ENCODE data around the gene MTHFR. TPM values are rescaled to one million over a fixed set of nuclear protein-coding genes. Genes with fewer than 3 reads are reported as not detected.

MTHFR gene
- total RNA-seq, 3 donors from 2014 or later, result 36.6 to 43.2 (median 42.5) TPM

- no peak overlapping the region for H3K4me3 ChIP-seq
- H3K36me3 ChIP-seq (ENCODE audit: low read depth), result peaks cover 11% of the 10 kb centered on the region
- no peak for TF ChIP-seq CTCF (IDR thresholded peaks at IDR 0.05)
- H3K4me1 ChIP-seq (ENCODE audit: low read depth), result no peaks in the 10 kb centered on the region
- intact Hi-C loops (cut with DNase I, micrococcal nuclease), result loop anchor here in 1 of 2 donors (10.0 kb wide), 1 partner anchor 58 kb away; no protein-coding TSS in a partner anchor
- ATAC-seq (no peak), DNase-seq (no peak)
- H3K9me3 ChIP-seq, result no peaks in the 10 kb centered on the region
Measured at GRCh38 chr1:11836955-11837766, 31.4 kb upstream of the MTHFR start.

DNA sequence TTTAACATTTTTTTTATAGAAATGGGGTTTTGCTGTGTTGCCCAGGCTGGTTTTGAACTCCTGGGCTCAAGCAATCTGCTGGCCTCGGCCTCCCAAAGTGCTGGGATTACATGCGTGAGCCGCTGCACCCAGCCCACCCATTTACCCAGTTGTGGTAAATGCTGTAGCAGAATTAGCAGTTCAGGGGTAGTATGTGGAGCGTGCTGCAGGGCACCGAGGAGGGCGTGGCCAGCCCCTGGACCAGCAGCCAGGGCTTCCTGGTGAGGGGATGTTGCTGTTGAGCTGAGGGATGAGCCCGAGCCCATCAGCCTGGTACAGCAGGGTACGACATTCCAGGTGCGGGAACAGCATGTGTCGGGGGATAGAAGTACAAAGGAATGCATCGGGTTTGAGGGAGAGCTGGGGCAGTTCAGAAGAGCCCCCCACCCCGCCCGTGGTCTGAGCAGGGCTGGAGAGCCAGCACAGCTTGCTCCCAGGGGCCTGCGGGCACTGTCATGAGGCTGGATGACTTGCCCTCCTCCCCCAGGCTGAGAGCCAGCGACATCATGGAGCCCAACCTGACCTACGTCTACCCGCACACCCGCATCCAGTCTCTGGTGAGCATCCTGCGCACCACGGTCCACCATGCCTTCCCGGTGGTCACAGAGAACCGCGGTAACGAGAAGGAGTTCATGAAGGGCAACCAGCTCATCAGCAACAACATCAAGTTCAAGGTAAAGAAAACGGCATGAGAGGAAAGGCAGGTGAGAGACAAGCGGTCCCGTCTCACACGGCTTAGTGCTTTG is 29.9 kb upstream of the MTHFR start:
- DNase-seq (no peak), ATAC-seq (no peak)
- no peaks in the 10 kb centered on the region for H3K4me1 ChIP-seq (ENCODE audit: low read depth)
- H3K4me3 ChIP-seq, result no peak overlapping the region
- no peak for TF ChIP-seq CTCF (IDR thresholded peaks at IDR 0.05)
- intact Hi-C loops (cut with DNase I, micrococcal nuclease), result loop anchor here in 1 of 2 donors (10.0 kb wide), 1 partner anchor 59 kb away; no protein-coding TSS in a partner anchor
- peaks cover 11% of the 10 kb centered on the region for H3K36me3 ChIP-seq (ENCODE audit: low read depth)
- no peaks in the 10 kb centered on the region for H3K9me3 ChIP-seq

DNA sequence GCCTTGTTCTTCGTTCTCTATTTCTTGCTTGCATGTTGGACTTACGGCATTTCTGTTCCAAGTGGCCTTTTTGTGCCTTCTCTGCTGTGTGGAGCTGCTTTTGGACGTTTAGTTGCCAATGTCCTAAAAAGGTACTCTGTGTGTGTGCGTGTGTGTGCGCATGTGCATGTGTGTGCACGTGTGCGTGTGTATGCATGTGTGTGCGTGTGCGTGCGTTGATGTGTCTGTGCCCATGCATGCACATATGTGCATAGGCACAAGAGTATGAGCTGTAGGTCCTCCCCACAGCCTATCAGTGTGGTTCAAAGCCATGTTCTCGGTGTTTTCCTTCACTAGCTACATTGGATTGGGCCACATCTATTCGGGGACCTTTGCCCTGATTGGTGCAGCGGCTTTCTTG is 28.1 kb upstream of the MTHFR start:
- no peak for TF ChIP-seq CTCF (IDR thresholded peaks at IDR 0.05)
- H3K36me3 ChIP-seq (ENCODE audit: low read depth), result peaks cover 16% of the 10 kb centered on the region
- intact Hi-C loops (cut with DNase I, micrococcal nuclease), result loop anchor here in 1 of 2 donors (10.0 kb wide), 1 partner anchor 61 kb away; no protein-coding TSS in a partner anchor
- no peaks in the 10 kb centered on the region for H3K4me1 ChIP-seq (ENCODE audit: low read depth)
- H3K9me3 ChIP-seq, result no peaks in the 10 kb centered on the region
- DNase-seq (no peak), ATAC-seq (no peak)
- H3K4me3 ChIP-seq, result no peak overlapping the region

DNA sequence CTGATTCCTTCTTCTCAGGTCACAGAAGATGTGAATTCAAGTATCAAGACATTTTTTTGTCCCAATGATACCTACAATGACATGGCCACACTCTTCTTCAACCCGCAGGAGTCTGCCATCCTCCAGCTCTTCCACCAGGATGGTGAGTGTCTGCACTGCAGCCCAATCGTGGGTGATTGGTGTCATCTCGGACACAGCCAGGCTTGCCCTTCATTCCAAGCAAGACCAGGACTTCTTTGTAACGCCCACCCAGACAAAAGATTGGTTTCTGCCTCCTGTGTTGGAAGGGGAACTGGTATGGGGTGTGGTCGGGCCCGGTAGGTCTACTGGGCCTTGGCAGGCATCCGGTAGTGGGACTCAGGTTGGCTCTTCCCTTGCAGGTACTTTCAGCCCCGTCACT is 27.7 kb upstream of the MTHFR start:
- DNase-seq (no peak), ATAC-seq (no peak)
- H3K4me3 ChIP-seq, result no peak overlapping the region
- intact Hi-C loops (cut with DNase I, micrococcal nuclease), result loop anchor here in 1 of 2 donors (10.0 kb wide), 1 partner anchor 61 kb away; no protein-coding TSS in a partner anchor
- no peaks in the 10 kb centered on the region for H3K9me3 ChIP-seq
- no peak for TF ChIP-seq CTCF (IDR thresholded peaks at IDR 0.05)
- no peaks in the 10 kb centered on the region for H3K4me1 ChIP-seq (ENCODE audit: low read depth)
- peaks cover 16% of the 10 kb centered on the region for H3K36me3 ChIP-seq (ENCODE audit: low read depth)

DNA sequence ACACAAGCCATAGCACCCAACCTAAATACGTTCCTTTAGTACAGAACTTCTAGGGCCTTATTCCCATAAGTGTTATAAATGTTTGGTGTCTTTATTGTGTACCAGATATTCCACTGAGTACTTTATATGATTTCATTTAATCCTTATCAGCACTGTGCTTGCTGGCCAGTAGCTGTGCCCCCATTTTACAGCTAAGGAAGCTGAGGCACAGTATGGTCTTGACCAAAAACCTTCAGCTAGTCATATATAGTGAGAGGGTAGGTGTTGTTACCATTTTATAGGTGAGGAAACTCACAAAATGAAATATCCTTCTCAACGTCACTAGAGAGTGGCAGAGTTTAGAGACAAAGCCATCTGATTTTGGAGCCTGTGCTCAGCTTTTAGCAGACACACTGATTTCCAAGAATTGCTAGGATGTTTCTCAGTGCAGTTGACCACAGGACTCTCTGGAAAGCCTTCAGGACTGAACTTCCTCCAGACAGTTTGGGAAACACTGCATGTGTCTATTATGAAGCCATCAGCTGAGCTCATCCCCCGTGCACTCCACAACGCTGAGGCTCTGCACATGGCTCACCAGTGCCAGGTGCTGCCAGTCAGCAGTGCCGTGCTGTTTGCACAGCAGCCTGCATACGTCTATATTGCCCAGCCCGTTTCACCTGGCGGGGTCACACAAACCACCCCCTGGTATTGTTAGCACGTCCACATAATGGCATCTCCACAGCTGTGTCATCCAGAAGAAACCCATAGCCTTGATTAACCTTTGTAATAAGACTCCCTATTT is 26.4 kb upstream of the MTHFR start:
- DNase-seq, result no peak
- Histone ChIP-seq H3K9me3 (no peaks in the 10 kb centered on the region), H3K4me1 (ENCODE audit: low read depth) (no peaks in the 10 kb centered on the region), H3K36me3 (ENCODE audit: low read depth) (peaks cover 17% of the 10 kb centered on the region), H3K4me3 (no peak overlapping the region)
- intact Hi-C loops (cut with DNase I, micrococcal nuclease), result loop anchor here in 1 of 2 donors (10.0 kb wide), 1 partner anchor 63 kb away; no protein-coding TSS in a partner anchor
- no peak for TF ChIP-seq CTCF (IDR thresholded peaks at IDR 0.05)
- no peak for ATAC-seq
